KMS-11 (cell line): Measurements from ENCODE around the gene GIPC2.

ENCODE experiments used
- H2AFZ ChIP-seq: fragments of 200-600 bp; sonication (generic); 2 replicates; pipeline ENCODE4 v1.6.1; 2016; ENCODE audit warnings: antibody characterized with exemption, mixed run types, low read depth
- H3K27ac ChIP-seq: fragments of 200-600 bp; sonication (generic); 2 replicates; pipeline ENCODE4 v1.6.1; 2016; ENCODE audit warnings: mild to moderate bottlenecking, mixed run types
- H3K27me3 ChIP-seq: fragments of 200-600 bp; sonication (generic); 2 replicates; pipeline ENCODE4 v1.6.1; 2017; ENCODE audit warnings: mild to moderate bottlenecking, low read depth, mixed run types, moderate library complexity; ENCODE audit not compliant: insufficient read depth
- H3K36me3 ChIP-seq: fragments of 200-600 bp; sonication (generic); 2 replicates; pipeline ENCODE4 v1.6.1; 2017; ENCODE audit warnings: mild to moderate bottlenecking, mixed run types; ENCODE audit not compliant: insufficient read depth
- H3K4me1 ChIP-seq: fragments of 200-600 bp; sonication (generic); 2 replicates; pipeline ENCODE4 v1.6.1; 2016; ENCODE audit warnings: mild to moderate bottlenecking, low read depth, mixed run types; ENCODE audit not compliant: poor library complexity, severe bottlenecking
- H3K4me2 ChIP-seq: fragments of 200-600 bp; sonication (generic); 2 replicates; pipeline ENCODE4 v1.7.0; 2016; ENCODE audit warnings: mild to moderate bottlenecking, mixed run types
- H3K4me3 ChIP-seq: fragments of 200-600 bp; sonication (generic); IDR thresholded peaks from 2 replicates; pipeline ENCODE4 v1.6.1; 2017; ENCODE audit warnings: low read depth, low read length, mixed read lengths; ENCODE audit not compliant: insufficient read depth
- H3K79me2 ChIP-seq: fragments of 200-600 bp; sonication (generic); 2 replicates; pipeline ENCODE4 v1.6.1; 2016; ENCODE audit warnings: low read depth, mixed run types; ENCODE audit not compliant: insufficient read depth
- H3K9ac ChIP-seq: fragments of 200-600 bp; sonication (generic); 2 replicates; pipeline ENCODE4 v1.6.1; 2016; ENCODE audit warnings: mild to moderate bottlenecking, mixed run types
- H4K20me1 ChIP-seq: fragments of 200-600 bp; sonication (generic); 2 replicates; pipeline ENCODE4 v1.6.1; 2016; ENCODE audit warnings: mild to moderate bottlenecking, mixed run types; ENCODE audit not compliant: insufficient read depth
- CTCF ChIP-seq: fragments of 200-600 bp; sonication (generic); conservative IDR thresholded peaks from 2 replicates; pipeline ENCODE4 v1.6.1; 2017; ENCODE audit warnings: low read depth, mild to moderate bottlenecking, antibody characterized with exemption, low read length, moderate library complexity, mixed read lengths

Gene GIPC2

GRCh38 chr1:78073441-78073840 lies 27.7 kb downstream of the GIPC2 start:
- Histone ChIP-seq H3K4me1 (no peaks in the 10 kb centered on the region), H3K4me2 (no peak overlapping the region), H3K4me3 (no peak overlapping the region), H2AFZ (no peak overlapping the region), H3K9ac (no peak overlapping the region), H4K20me1 (no peaks in the 10 kb centered on the region), H3K27ac (no peak overlapping the region), H3K36me3 (no peaks in the 10 kb centered on the region), H3K79me2 (no peaks in the 10 kb centered on the region), H3K27me3 (no peaks in the 10 kb centered on the region)
- TF ChIP-seq CTCF = no peak

- TF ChIP-seq CTCF = no peak
- Histone ChIP-seq H3K27ac (no peak overlapping the region), H2AFZ (no peak overlapping the region), H4K20me1 (no peaks in the 10 kb centered on the region), H3K9ac (no peak overlapping the region), H3K27me3 (no peaks in the 10 kb centered on the region), H3K4me2 (no peak overlapping the region), H3K4me1 (no peaks in the 10 kb centered on the region), H3K36me3 (no peaks in the 10 kb centered on the region), H3K4me3 (no peak overlapping the region), H3K79me2 (no peaks in the 10 kb centered on the region)
These were observed 29.9 kb downstream of the GIPC2 start for GRCh38 chr1:78075621-78076020.

- no peak for TF ChIP-seq CTCF
- Histone ChIP-seq H3K4me1 (no peaks in the 10 kb centered on the region), H3K27ac (no peak overlapping the region), H3K79me2 (no peaks in the 10 kb centered on the region), H3K4me3 (no peak overlapping the region), H3K4me2 (no peak overlapping the region), H4K20me1 (no peaks in the 10 kb centered on the region), H3K27me3 (no peaks in the 10 kb centered on the region), H3K9ac (no peak overlapping the region), H2AFZ (no peak overlapping the region), H3K36me3 (no peaks in the 10 kb centered on the region)
These were observed 32.6 kb downstream of the GIPC2 start for GRCh38 chr1:78078358-78078757.

- Histone ChIP-seq H3K4me2 (no peak overlapping the region), H3K4me3 (no peak overlapping the region), H3K27ac (no peak overlapping the region), H3K27me3 (no peaks in the 10 kb centered on the region), H3K36me3 (no peaks in the 10 kb centered on the region), H3K9ac (no peak overlapping the region), H3K4me1 (no peaks in the 10 kb centered on the region), H4K20me1 (no peaks in the 10 kb centered on the region), H2AFZ (no peak overlapping the region), H3K79me2 (no peaks in the 10 kb centered on the region)
- TF ChIP-seq CTCF = no peak
These were observed 33.8 kb downstream of the GIPC2 start for GRCh38 chr1:78079580-78079979.

GRCh38 chr1:78080767-78081166 lies 35.0 kb downstream of the GIPC2 start:
- no peak overlapping the region for H3K4me3 ChIP-seq
- no peak overlapping the region for H3K9ac ChIP-seq
- no peaks in the 10 kb centered on the region for H3K79me2 ChIP-seq
- no peak overlapping the region for H2AFZ ChIP-seq
- TF ChIP-seq CTCF = no peak
- H3K27ac ChIP-seq = no peak overlapping the region
- H4K20me1 ChIP-seq = no peaks in the 10 kb centered on the region
- no peaks in the 10 kb centered on the region for H3K36me3 ChIP-seq
- H3K4me1 ChIP-seq = no peaks in the 10 kb centered on the region
- no peaks in the 10 kb centered on the region for H3K27me3 ChIP-seq
- no peak overlapping the region for H3K4me2 ChIP-seq
